Gastrocnemius medialis (tissue), 4 donors: ENCODE results near the gene DEPDC1B. TPM values are rescaled to one million over a fixed set of nuclear protein-coding genes. Genes with fewer than 3 reads are reported as not detected.
A peak's percentile ranks its signal among the peaks of the same experiment; 100 is the strongest.

Experiments used
- ATAC-seq, 2 donors: fragments of 150-250 bp; one replicate each; pipeline ENCODE4 v1.9.1; 2016
- DNase-seq, 2 donors: peaks; one replicate each; pipeline ENCODE4 v3.0.0-alpha.2; 2019
- H3K27ac ChIP-seq, 4 donors: fragments of 200-600 bp; sonication (generic); 1 replicate in 1 of 4; 2 replicates in 3 of 4; pipeline ENCODE4 v1.5.1; 2016 to 2018; ENCODE audit warnings: mild to moderate bottlenecking in 2 of 4, moderate library complexity in 1 of 4
- H3K27me3 ChIP-seq, 3 donors: fragments of 200-600 bp; sonication (generic) in 2 of 3; 1 replicate in 1 of 3; 2 replicates in 2 of 3; pipeline versions ENCODE4 v1.5.1 to v1.6.0; 2016 to 2019; ENCODE audit warnings: mild to moderate bottlenecking in 1 of 3, moderate library complexity in 1 of 3
- H3K36me3 ChIP-seq, 2 donors: fragments of 200-600 bp; sonication (generic) in 1 of 2; one replicate each; pipeline ENCODE4 v1.5.1; 2017 to 2018
- H3K4me1 ChIP-seq, 2 donors: fragments of 200-600 bp; sonication (generic) in 1 of 2; one replicate each; pipeline ENCODE4 v1.5.1; 2016 to 2017; ENCODE audit warnings: mild to moderate bottlenecking in 2 of 2
- H3K4me3 ChIP-seq, 4 donors: fragments of 200-600 bp; sonication (generic) in 3 of 4; 1 replicate in 1 of 4; 2 replicates in 3 of 4; pipeline ENCODE4 v1.5.1; 2016 to 2019; ENCODE audit warnings: mild to moderate bottlenecking in 2 of 4
- H3K9me3 ChIP-seq, 3 donors: fragments of 200-600 bp; sonication (generic) in 2 of 3; 1 replicate in 1 of 3; 2 replicates in 2 of 3; pipeline ENCODE4 v1.5.1; 2016 to 2019
- CTCF ChIP-seq, 5 experiments: fragments of 450-650 bp in 3 of 5; fragments of 200-600 bp in 2 of 5; sonication (generic) in 2 of 5; IDR thresholded peaks in 4 of 5; conservative IDR thresholded peaks in 1 of 5; 1 replicate in 4 of 5; 2 replicates in 1 of 5; pipeline ENCODE4 v1.5.1; 2016 to 2019; ENCODE audit warnings: antibody characterized with exemption in 5 of 5, mild to moderate bottlenecking in 3 of 5, moderate library complexity in 3 of 5
- POLR2A ChIP-seq, 2 donors: fragments of 450-650 bp; IDR thresholded peaks; one replicate each; pipeline ENCODE4 v1.6.1; 2017; ENCODE audit warnings: antibody characterized with exemption in 2 of 2, mild to moderate bottlenecking in 2 of 2, moderate library complexity in 2 of 2
- in situ Hi-C, 4 donors: fragments of 200-750 bp; cut with MboI; loops; one replicate each; pipeline versions ENCODE4 v1.15.0 to v1.8.0; 2017; ENCODE audit warnings: low sequenced_read_pairs in 4 of 4
- intact Hi-C: fragments of 100-400 bp; cut with DNase I; formaldehyde crosslinking; loops from one replicate; pipeline ENCODE4 v1.15.1; 2023; ENCODE audit warnings: low total_unique reads
- total RNA-seq, 4 donors: library from RNA; depleted of rRNA; stranded (reverse); fragments of >200 nt; gene quantifications; one replicate each; pipeline versions ENCODE4 v1.1.0 to v1.2.3, GENCODE V29; 2016

Gene DEPDC1B
- total RNA-seq, 4 donors from 2014 or later, result 0.42 TPM; not detected in 3

GRCh38 chr5:60668686-60669304 lies 31.2 kb downstream of the DEPDC1B start:
- H3K4me3 ChIP-seq, result no peak overlapping the region
- no peaks in the 10 kb centered on the region for H3K36me3 ChIP-seq
- no peak overlapping the region for H3K27ac ChIP-seq
- ATAC-seq, result no peak
- TF ChIP-seq CTCF (IDR thresholded peaks at IDR 0.05 in 4 of 5, conservative IDR thresholded peaks at IDR 0.05 in 1 of 5) (peak in 4 of 5 experiments; percentile 17 to 55 (median 37)), POLR2A (IDR thresholded peaks at IDR 0.05) (no peak)
- H3K9me3 ChIP-seq, result no peaks in the 10 kb centered on the region
- intact Hi-C loops, result loop anchor here (5.0 kb wide), 1 partner anchor 856 kb away; no protein-coding TSS in a partner anchor
- in situ Hi-C loops, result loop anchor here in 1 of 4 donors (10.0 kb wide), 1 partner anchor 854 kb away; no protein-coding TSS in a partner anchor
- no peaks in the 10 kb centered on the region for H3K27me3 ChIP-seq
- H3K4me1 ChIP-seq, result no peaks in the 10 kb centered on the region
- no peak for DNase-seq

- intact Hi-C loops (no loop called here), in situ Hi-C loops (no loop called here)
- no peak for DNase-seq
- Histone ChIP-seq H3K9me3 (no peaks in the 10 kb centered on the region), H3K36me3 (no peaks in the 10 kb centered on the region), H3K27me3 (no peaks in the 10 kb centered on the region), H3K4me1 (no peaks in the 10 kb centered on the region), H3K4me3 (no peak overlapping the region), H3K27ac (no peak overlapping the region)
- ATAC-seq, result no peak
- TF ChIP-seq POLR2A (IDR thresholded peaks at IDR 0.05), result no peak
- no peak for TF ChIP-seq CTCF (IDR thresholded peaks at IDR 0.05 in 4 of 5, conservative IDR thresholded peaks at IDR 0.05 in 1 of 5)
Measured at GRCh38 chr5:60651872-60652620, 47.9 kb downstream of the DEPDC1B start.

- no peaks in the 10 kb centered on the region for H3K27me3 ChIP-seq
- H3K27ac ChIP-seq, result no peak overlapping the region
- in situ Hi-C loops, result no loop called here
- DNase-seq (no peak), ATAC-seq (no peak)
- TF ChIP-seq POLR2A (IDR thresholded peaks at IDR 0.05) (no peak), CTCF (IDR thresholded peaks at IDR 0.05 in 4 of 5, conservative IDR thresholded peaks at IDR 0.05 in 1 of 5) (no peak)
- intact Hi-C loops, result no loop called here
- no peaks in the 10 kb centered on the region for H3K4me1 ChIP-seq
- no peaks in the 10 kb centered on the region for H3K36me3 ChIP-seq
- no peak overlapping the region for H3K4me3 ChIP-seq
- H3K9me3 ChIP-seq, result no peaks in the 10 kb centered on the region
Measured at GRCh38 chr5:60649288-60649917, 50.6 kb downstream of the DEPDC1B start.

DNA sequence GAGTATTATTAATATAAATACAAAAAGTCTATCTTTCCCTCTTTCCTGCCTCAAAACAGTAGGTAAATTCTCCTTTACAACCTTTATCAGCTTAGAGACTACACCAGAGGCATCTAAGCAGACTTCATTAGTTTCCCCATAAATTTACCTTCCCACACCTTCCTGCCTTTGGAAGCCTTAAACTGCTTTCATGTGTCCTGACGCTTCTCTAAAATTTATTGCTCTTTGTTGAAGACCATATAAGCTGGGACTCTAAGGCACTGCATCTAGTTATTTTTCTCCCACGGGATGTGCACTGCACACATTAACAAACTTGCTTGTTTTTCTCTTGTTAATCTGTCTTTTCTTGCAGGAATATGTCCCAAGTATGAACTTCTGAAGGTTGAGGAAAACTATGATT lies 51.8 kb downstream of the DEPDC1B start:
- in situ Hi-C loops, result no loop called here
- no peaks in the 10 kb centered on the region for H3K36me3 ChIP-seq
- no peak overlapping the region for H3K27ac ChIP-seq
- DNase-seq, result no peak
- no peak overlapping the region for H3K4me3 ChIP-seq
- TF ChIP-seq POLR2A (IDR thresholded peaks at IDR 0.05) (no peak), CTCF (IDR thresholded peaks at IDR 0.05 in 4 of 5, conservative IDR thresholded peaks at IDR 0.05 in 1 of 5) (no peak)
- intact Hi-C loops, result no loop called here
- no peak for ATAC-seq
- no peaks in the 10 kb centered on the region for H3K4me1 ChIP-seq
- no peaks in the 10 kb centered on the region for H3K27me3 ChIP-seq
- H3K9me3 ChIP-seq, result no peaks in the 10 kb centered on the region
